A549 (cell line): ENCODE data around the gene PGGT1B. TPM values are rescaled to one million over a fixed set of nuclear protein-coding genes. Genes with fewer than 3 reads are reported as not detected.

Experiments
- ATAC-seq, 2 experiments: fragments of 200-7000 bp in 1 of 2; fragments of >200 bp in 1 of 2; cut with Nextera tagmentation in 1 of 2; cut with Tn5 transposase in 1 of 2; 3 replicates each; pipeline versions ENCODE4 v1.8.0 to v1.9.1; 2018 to 2020; ENCODE audit warnings: mild to moderate bottlenecking in 1 of 2, moderate library complexity in 1 of 2
- CTCF ChIA-PET: fragments of 300-600 bp; sonication (Branson Sonifier 250); formaldehyde crosslinking; extraction: SDS; loops from one replicate; lab custom pipeline; 2021; ENCODE audit warnings: antibody characterized with exemption, inconsistent platforms; lab: Yijun Ruan, JAX
- POLR2A ChIA-PET: fragments of 350-600 bp; formaldehyde crosslinking; extraction: SDS; loops from one replicate; lab custom pipeline; 2021; ENCODE audit warnings: antibody characterized with exemption, inconsistent platforms; lab: Yijun Ruan, JAX
- DNase-seq, 2 experiments: peaks; one replicate each; pipeline versions ENCODE4 v3.0.0 to v3.0.0-alpha.2; 2011 to 2016; ENCODE audit warnings: low read depth in 1 of 2, low spot score in 1 of 2
- FAIRE-seq: peaks from 2 replicates; lab custom pipeline; 2011; peaks lifted over from hg19 to GRCh38; lab: Jason Lieb, UNC
- H3K27ac ChIP-seq, 2 experiments: fragments of >200 bp; sonication (Bioruptor Twin); formaldehyde crosslinking; 3 replicates each; pipeline ENCODE4 v1.5.1; 2016 to 2017
- H3K4me1 ChIP-seq: fragments of >200 bp; sonication (Bioruptor Twin); formaldehyde crosslinking; 3 replicates; pipeline ENCODE4 v1.6.1; 2016
- H3K4me2 ChIP-seq: fragments of >200 bp; sonication (Bioruptor Twin); formaldehyde crosslinking; 3 replicates; pipeline ENCODE4 v1.6.1; 2016
- H3K4me3 ChIP-seq: fragments of >200 bp; sonication (Bioruptor Twin); formaldehyde crosslinking; 3 replicates; pipeline ENCODE4 v1.5.1; 2016
- H3K9me3 ChIP-seq: fragments of >200 bp; sonication (Bioruptor Twin); formaldehyde crosslinking; 3 replicates; pipeline ENCODE4 v1.6.1; 2016
- CBX2 ChIP-seq: fragments of 200-600 bp; sonication (generic); IDR thresholded peaks from 2 replicates; pipeline ENCODE4 v1.6.1; 2016; ENCODE audit warnings: low read depth, mild to moderate bottlenecking, borderline replicate concordance
- CHD2 ChIP-seq: fragments of 150-350 bp; IDR thresholded peaks from 2 replicates; pipeline ENCODE4 v1.6.1; 2014; ENCODE audit warnings: low read length; ENCODE audit not compliant: partially characterized antibody
- CTCF ChIP-seq: fragments of >200 bp; sonication (Bioruptor Twin); formaldehyde crosslinking; IDR thresholded peaks from 3 replicates; pipeline ENCODE4 v1.5.1; 2016
- ESRRA ChIP-seq: fragments of 150-350 bp; IDR thresholded peaks from 2 replicates; pipeline ENCODE4 v1.6.1; 2014; ENCODE audit warnings: mild to moderate bottlenecking, low read length, borderline replicate concordance
- HOXB5 ChIP-seq: fragments of 250-450 bp; sonication (Bioruptor Pico); IDR thresholded peaks from 2 replicates; pipeline ENCODE4 v1.5.0; 2020; ENCODE audit warnings: mild to moderate bottlenecking, moderate library complexity
- JUN ChIP-seq, 2 experiments: fragments of >200 bp; sonication (Bioruptor Twin); formaldehyde crosslinking; IDR thresholded peaks; 2 replicates in 1 of 2; 3 replicates in 1 of 2; pipeline ENCODE4 v1.6.1; 2016 to 2017
- KDM1A ChIP-seq: fragments of 200-600 bp; sonication (generic); IDR thresholded peaks from 2 replicates; pipeline ENCODE4 v1.6.1; 2016; ENCODE audit warnings: low read depth, mild to moderate bottlenecking
- KDM5A ChIP-seq: fragments of 200-600 bp; sonication (generic); IDR thresholded peaks from 2 replicates; pipeline ENCODE4 v1.6.1; 2016; ENCODE audit warnings: antibody characterized with exemption, mild to moderate bottlenecking
- MAFK ChIP-seq: fragments of 450-650 bp; IDR thresholded peaks from 2 replicates; pipeline ENCODE4 v1.6.1; 2014; ENCODE audit not compliant: partially characterized antibody
- MYC ChIP-seq: IDR thresholded peaks from 2 replicates; pipeline ENCODE4 v1.6.1; 2012; ENCODE audit warnings: mild to moderate bottlenecking, inconsistent platforms, low read length, improper control_type of control experiment, borderline replicate concordance
- NR3C1 ChIP-seq: fragments of >200 bp; sonication (Bioruptor Twin); formaldehyde crosslinking; IDR thresholded peaks from 3 replicates; pipeline ENCODE4 v1.6.1; 2017
- PBX3 ChIP-seq: IDR thresholded peaks from 2 replicates; pipeline ENCODE4 v1.6.1; 2012
- RCOR1 ChIP-seq: fragments of 150-350 bp; IDR thresholded peaks from 2 replicates; pipeline ENCODE4 v1.6.1; 2014; ENCODE audit warnings: antibody characterized with exemption, low read length, low read depth
- RNF2 ChIP-seq: fragments of 200-600 bp; sonication (generic); IDR thresholded peaks from 2 replicates; pipeline ENCODE4 v1.6.1; 2016; ENCODE audit warnings: low read depth, mild to moderate bottlenecking, antibody characterized with exemption, moderate library complexity, borderline replicate concordance
- TFCP2L1 ChIP-seq: fragments of 250-450 bp; sonication (Bioruptor Pico); IDR thresholded peaks from 2 replicates; pipeline ENCODE4 v1.5.0; 2021; ENCODE audit warnings: mild to moderate bottlenecking
- ZC3H11A ChIP-seq: fragments of 450-650 bp; IDR thresholded peaks from 2 replicates; pipeline ENCODE4 v1.6.1; 2014; ENCODE audit warnings: antibody characterized with exemption, mild to moderate bottlenecking
- ZFP36 ChIP-seq: fragments of 450-650 bp; IDR thresholded peaks from 2 replicates; pipeline ENCODE4 v1.6.1; 2014; ENCODE audit warnings: borderline replicate concordance; ENCODE audit not compliant: partially characterized antibody
- ZSCAN20 ChIP-seq: fragments of 250-450 bp; sonication (Bioruptor Pico); IDR thresholded peaks from 2 replicates; pipeline ENCODE4 v1.8.0; 2022; ENCODE audit warnings: mild to moderate bottlenecking, moderate library complexity
- WGBS: methylation state at CpG from one replicate; pipeline ENCODE4 v1.1.6; 2017; ENCODE audit errors: missing lambda C conversion rate; 5-methylcytosine and 5-hydroxymethylcytosine counted together
- polyA plus RNA-seq, 4 experiments: library from polyadenylated mRNA; depleted of rRNA in 3 of 4; stranded (reverse); fragments of >200 nt; fragmentation: RNase III in 1 of 4; extraction: RNeasy Plus Mini Kit Qiagen cat#74134 plus additional on column Dnase treatment in 1 of 4; gene quantifications; 2 replicates in 3 of 4; 3 replicates in 1 of 4; pipeline ENCODE4 v1.2.3, GENCODE V29; 2011 to 2017
- TF ChIP-seq, protein P1 (sequence below): fragments of 250-450 bp; sonication (Bioruptor Pico); IDR thresholded peaks from 2 replicates; pipeline ENCODE4 v1.5.0; 2021; ENCODE audit warnings: mild to moderate bottlenecking, moderate library complexity, borderline replicate concordance
- TF ChIP-seq, protein P2 (sequence below): fragments of 450-650 bp; IDR thresholded peaks from 2 replicates; pipeline ENCODE4 v1.6.1; 2014; ENCODE audit warnings: antibody characterized with exemption
- TF ChIP-seq, protein P3 (sequence below): fragments of 150-350 bp; IDR thresholded peaks from 2 replicates; pipeline ENCODE4 v1.6.1; 2014; ENCODE audit warnings: low read depth, mild to moderate bottlenecking, low read length
- TF ChIP-seq, protein P4 (sequence below): IDR thresholded peaks from 2 replicates; pipeline ENCODE4 v1.6.1; 2012; ENCODE audit warnings: low read depth, borderline replicate concordance

PGGT1B gene
- polyA plus RNA-seq, 2 of the 4 experiments (the other 2 are of a cell fraction), result 6.7 to 15.9 TPM

GRCh38 chr5:115306011-115306536, 43.4 kb upstream of the PGGT1B start:
- H3K4me1 ChIP-seq, result no peaks in the 10 kb centered on the region
- no peaks in the 10 kb centered on the region for H3K9me3 ChIP-seq
- no peak overlapping the region for H3K4me2 ChIP-seq
- ChIA-PET CTCF (interaction anchor here (0.6 to 9.5 kb wide), 5 partner anchors 259 to 544 kb away, joined by 3 to 156 read pairs (median 4); no protein-coding TSS in a partner anchor), POLR2A (no interaction called here)
- no peak overlapping the region for H3K4me3 ChIP-seq
- DNase-seq (no peak), FAIRE-seq (no peak), ATAC-seq (no peak)
- TF ChIP-seq CHD2 (no peak), MAFK (no peak), CTCF (no peak), ZFP36 (no peak)
- TF ChIP-seq, protein P1, sequence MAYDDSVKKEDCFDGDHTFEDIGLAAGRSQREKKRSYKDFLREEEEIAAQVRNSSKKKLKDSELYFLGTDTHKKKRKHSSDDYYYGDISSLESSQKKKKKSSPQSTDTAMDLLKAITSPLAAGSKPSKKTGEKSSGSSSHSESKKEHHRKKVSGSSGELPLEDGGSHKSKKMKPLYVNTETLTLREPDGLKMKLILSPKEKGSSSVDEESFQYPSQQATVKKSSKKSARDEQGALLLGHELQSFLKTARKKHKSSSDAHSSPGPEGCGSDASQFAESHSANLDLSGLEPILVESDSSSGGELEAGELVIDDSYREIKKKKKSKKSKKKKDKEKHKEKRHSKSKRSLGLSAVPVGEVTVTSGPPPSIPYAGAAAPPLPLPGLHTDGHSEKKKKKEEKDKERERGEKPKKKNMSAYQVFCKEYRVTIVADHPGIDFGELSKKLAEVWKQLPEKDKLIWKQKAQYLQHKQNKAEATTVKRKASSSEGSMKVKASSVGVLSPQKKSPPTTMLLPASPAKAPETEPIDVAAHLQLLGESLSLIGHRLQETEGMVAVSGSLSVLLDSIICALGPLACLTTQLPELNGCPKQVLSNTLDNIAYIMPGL (CRISPR knock-in tag), result no peak
- TF ChIP-seq, protein P2, sequence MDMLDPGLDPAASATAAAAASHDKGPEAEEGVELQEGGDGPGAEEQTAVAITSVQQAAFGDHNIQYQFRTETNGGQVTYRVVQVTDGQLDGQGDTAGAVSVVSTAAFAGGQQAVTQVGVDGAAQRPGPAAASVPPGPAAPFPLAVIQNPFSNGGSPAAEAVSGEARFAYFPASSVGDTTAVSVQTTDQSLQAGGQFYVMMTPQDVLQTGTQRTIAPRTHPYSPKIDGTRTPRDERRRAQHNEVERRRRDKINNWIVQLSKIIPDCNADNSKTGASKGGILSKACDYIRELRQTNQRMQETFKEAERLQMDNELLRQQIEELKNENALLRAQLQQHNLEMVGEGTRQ, result no peak
- no peak overlapping the region for H3K27ac ChIP-seq
- WGBS, result 85% methylated on average over 1 of the region's 1 CpG

GRCh38 chr5:115304496-115304895, 41.8 kb upstream of the PGGT1B start:
- ChIA-PET POLR2A (no interaction called here), CTCF (interaction anchor here (9.5 kb wide), 1 partner anchor 272 kb away, joined by 156 read pairs; no protein-coding TSS in a partner anchor)
- no peak for ATAC-seq
- no peaks in the 10 kb centered on the region for H3K9me3 ChIP-seq
- no peak overlapping the region for H3K4me2 ChIP-seq
- no peak for TF ChIP-seq ESRRA
- TF ChIP-seq KDM1A, result no peak
- TF ChIP-seq PBX3, result no peak
- TF ChIP-seq ZC3H11A, result no peak
- no peak for TF ChIP-seq CBX2
- no peak for TF ChIP-seq RNF2
- no peak for TF ChIP-seq TFCP2L1 (CRISPR knock-in tag)
- TF ChIP-seq MAFK, result peak; percentile 26
- TF ChIP-seq MYC, result no peak
- H3K4me1 ChIP-seq, result 0 out of 3 replicates have a peak, but pooled peaks cover 3% of the 10 kb centered on the region
- 85% methylated on average over 1 of the region's 1 CpG for WGBS
- FAIRE-seq, result no peak
- no peak overlapping the region for H3K4me3 ChIP-seq
- DNase-seq, result no peak
- H3K27ac ChIP-seq, result no peak overlapping the region

GRCh38 chr5:115298811-115299210, 36.1 kb upstream of the PGGT1B start:
- H3K4me1 ChIP-seq, result peaks cover 10% of the 10 kb centered on the region
- FAIRE-seq, result no peak
- WGBS, result 70% methylated on average over 1 of the region's 1 CpG
- POLR2A ChIA-PET, result no interaction called here
- peak in 1 of 2 experiments; percentile 2 for DNase-seq
- CTCF ChIA-PET, result no interaction called here
- TF ChIP-seq JUN (IDR thresholded peaks at IDR 0.05), result no peak
- TF ChIP-seq, protein P3, sequence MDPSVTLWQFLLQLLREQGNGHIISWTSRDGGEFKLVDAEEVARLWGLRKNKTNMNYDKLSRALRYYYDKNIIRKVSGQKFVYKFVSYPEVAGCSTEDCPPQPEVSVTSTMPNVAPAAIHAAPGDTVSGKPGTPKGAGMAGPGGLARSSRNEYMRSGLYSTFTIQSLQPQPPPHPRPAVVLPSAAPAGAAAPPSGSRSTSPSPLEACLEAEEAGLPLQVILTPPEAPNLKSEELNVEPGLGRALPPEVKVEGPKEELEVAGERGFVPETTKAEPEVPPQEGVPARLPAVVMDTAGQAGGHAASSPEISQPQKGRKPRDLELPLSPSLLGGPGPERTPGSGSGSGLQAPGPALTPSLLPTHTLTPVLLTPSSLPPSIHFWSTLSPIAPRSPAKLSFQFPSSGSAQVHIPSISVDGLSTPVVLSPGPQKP, result no peak
- no peak for TF ChIP-seq HOXB5
- TF ChIP-seq, protein P4, sequence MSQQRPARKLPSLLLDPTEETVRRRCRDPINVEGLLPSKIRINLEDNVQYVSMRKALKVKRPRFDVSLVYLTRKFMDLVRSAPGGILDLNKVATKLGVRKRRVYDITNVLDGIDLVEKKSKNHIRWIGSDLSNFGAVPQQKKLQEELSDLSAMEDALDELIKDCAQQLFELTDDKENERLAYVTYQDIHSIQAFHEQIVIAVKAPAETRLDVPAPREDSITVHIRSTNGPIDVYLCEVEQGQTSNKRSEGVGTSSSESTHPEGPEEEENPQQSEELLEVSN, result no peak
- TF ChIP-seq RCOR1, result no peak
- TF ChIP-seq, protein P2, result no peak
- TF ChIP-seq KDM5A, result no peak
- no peak for TF ChIP-seq NR3C1
- TF ChIP-seq ZSCAN20 (CRISPR knock-in tag), result no peak
- no peak overlapping the region for H3K4me3 ChIP-seq
- ATAC-seq, result 0 out of 6 replicates have a peak, but pooled peaks of 1 of the 2 experiments have one; percentile 11
- no peak overlapping the region for H3K4me2 ChIP-seq
- H3K9me3 ChIP-seq, result no peaks in the 10 kb centered on the region
- no peak overlapping the region for H3K27ac ChIP-seq
